ENCODE data around the gene DENND4C.

DNA sequence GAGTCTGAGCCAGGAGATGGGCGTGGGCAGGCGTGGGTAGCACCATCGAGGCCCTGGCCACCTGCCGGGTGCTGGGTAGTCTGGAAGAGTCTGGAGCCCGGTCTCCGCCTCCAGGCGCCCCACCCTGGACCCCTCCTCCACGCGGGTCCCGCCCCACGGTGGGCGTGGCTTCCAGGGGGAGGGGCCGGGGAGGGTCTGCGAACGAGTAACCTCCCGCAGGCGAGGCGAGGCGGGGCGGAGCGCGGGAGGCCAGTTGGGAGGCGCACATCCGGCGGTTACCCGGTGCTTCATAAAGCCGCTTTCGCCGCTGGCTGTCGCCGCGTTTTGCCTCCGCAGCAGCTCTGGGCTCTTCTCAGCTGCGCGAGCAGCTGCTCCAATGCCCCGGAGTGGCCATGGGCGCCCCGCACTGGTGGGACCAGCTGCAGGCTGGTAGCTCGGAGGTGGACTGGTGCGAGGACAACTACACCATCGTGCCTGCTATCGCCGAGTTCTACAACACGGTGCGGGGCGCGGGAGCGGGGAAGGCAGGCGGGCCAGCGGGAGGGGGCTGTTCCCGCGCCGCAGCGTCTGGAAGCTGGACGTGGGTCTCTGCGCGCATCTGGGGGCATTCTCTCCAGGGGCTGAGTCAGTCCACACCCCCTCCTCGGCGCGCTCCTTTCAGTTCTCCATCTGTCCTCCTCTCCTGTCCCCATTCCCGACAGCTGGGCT is 178.4 kb downstream of the DENND4C start, which contains the start of gene ACER2:
- TF ChIP-seq, protein P1, sequence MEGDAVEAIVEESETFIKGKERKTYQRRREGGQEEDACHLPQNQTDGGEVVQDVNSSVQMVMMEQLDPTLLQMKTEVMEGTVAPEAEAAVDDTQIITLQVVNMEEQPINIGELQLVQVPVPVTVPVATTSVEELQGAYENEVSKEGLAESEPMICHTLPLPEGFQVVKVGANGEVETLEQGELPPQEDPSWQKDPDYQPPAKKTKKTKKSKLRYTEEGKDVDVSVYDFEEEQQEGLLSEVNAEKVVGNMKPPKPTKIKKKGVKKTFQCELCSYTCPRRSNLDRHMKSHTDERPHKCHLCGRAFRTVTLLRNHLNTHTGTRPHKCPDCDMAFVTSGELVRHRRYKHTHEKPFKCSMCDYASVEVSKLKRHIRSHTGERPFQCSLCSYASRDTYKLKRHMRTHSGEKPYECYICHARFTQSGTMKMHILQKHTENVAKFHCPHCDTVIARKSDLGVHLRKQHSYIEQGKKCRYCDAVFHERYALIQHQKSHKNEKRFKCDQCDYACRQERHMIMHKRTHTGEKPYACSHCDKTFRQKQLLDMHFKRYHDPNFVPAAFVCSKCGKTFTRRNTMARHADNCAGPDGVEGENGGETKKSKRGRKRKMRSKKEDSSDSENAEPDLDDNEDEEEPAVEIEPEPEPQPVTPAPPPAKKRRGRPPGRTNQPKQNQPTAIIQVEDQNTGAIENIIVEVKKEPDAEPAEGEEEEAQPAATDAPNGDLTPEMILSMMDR (IDR thresholded peaks at IDR 0.05): no peak
- TF ChIP-seq MEF2A (IDR thresholded peaks at IDR 0.05; ENCODE audit: borderline replicate concordance, low read depth): no peak
- 0 out of 4 replicates have a peak, but pooled peaks of 1 of the 2 experiments have one; percentile 7 for TF ChIP-seq EP300 (IDR thresholded peaks at IDR 0.05; ENCODE audit: borderline replicate concordance in 1 of 2, low read depth in 1 of 2, low read length in 1 of 2)
- TF ChIP-seq, protein P2, sequence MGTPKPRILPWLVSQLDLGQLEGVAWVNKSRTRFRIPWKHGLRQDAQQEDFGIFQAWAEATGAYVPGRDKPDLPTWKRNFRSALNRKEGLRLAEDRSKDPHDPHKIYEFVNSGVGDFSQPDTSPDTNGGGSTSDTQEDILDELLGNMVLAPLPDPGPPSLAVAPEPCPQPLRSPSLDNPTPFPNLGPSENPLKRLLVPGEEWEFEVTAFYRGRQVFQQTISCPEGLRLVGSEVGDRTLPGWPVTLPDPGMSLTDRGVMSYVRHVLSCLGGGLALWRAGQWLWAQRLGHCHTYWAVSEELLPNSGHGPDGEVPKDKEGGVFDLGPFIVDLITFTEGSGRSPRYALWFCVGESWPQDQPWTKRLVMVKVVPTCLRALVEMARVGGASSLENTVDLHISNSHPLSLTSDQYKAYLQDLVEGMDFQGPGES (IDR thresholded peaks at IDR 0.05; ENCODE audit: low read depth, low read length): no peak
- peak; percentile 42; the same call in 1 of the 2 replicates for TF ChIP-seq GABPA (IDR thresholded peaks at IDR 0.05; ENCODE audit: low read depth)
- no peak for TF ChIP-seq RXRA (IDR thresholded peaks at IDR 0.05; ENCODE audit: borderline replicate concordance, low read depth)
- TF ChIP-seq, protein P3, sequence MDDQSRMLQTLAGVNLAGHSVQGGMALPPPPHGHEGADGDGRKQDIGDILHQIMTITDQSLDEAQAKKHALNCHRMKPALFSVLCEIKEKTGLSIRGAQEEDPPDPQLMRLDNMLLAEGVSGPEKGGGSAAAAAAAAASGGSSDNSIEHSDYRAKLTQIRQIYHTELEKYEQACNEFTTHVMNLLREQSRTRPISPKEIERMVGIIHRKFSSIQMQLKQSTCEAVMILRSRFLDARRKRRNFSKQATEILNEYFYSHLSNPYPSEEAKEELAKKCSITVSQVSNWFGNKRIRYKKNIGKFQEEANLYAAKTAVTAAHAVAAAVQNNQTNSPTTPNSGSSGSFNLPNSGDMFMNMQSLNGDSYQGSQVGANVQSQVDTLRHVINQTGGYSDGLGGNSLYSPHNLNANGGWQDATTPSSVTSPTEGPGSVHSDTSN (IDR thresholded peaks at IDR 0.05): no peak

All from SK-N-SH (cell line).